NCI-H526 treated with DMSO at 0.1 percent for 48 hours (cell line): ENCODE results near the gene SLC66A2.
"Not testable (repeated sequence)": the region's sequence is repeated elsewhere in the genome, so short reads cannot be mapped to it uniquely, and the experiment has no call there.

Experiments
- DNase-seq: peaks from one replicate; lab custom pipeline; 2025; lab: John Stamatoyannopoulos, UW

The SLC66A2 gene

GRCh38 chr18:79878741-79879378 is 72.6 kb downstream of the SLC66A2 start:
- no peak for DNase-seq

GRCh38 chr18:79878246-79878645 is 73.2 kb downstream of the SLC66A2 start:
- not testable (repeated sequence) for DNase-seq

GRCh38 chr18:79877163-79878091 is 74.0 kb downstream of the SLC66A2 start:
- no peak for DNase-seq

DNA sequence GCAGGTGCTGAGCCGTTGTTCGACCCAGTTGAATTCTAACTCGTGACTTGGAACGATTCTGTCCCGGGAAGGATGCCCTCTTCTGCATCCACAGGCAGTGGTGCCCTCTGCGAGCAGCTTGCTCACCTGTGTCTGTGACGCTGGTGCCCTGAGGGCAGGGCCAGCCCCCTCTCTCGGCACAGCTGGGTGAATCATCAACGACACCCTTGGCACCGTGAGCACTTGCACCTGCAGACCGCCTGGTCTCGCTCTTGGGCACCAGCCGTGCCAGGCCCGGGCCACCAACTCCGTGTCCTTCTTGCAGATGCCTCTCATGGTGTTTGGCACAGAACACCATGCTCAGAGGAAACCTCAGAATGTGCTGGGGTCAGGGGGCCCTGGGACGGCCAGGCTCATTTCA is 75.0 kb downstream of the SLC66A2 start:
- DNase-seq: no peak

DNA sequence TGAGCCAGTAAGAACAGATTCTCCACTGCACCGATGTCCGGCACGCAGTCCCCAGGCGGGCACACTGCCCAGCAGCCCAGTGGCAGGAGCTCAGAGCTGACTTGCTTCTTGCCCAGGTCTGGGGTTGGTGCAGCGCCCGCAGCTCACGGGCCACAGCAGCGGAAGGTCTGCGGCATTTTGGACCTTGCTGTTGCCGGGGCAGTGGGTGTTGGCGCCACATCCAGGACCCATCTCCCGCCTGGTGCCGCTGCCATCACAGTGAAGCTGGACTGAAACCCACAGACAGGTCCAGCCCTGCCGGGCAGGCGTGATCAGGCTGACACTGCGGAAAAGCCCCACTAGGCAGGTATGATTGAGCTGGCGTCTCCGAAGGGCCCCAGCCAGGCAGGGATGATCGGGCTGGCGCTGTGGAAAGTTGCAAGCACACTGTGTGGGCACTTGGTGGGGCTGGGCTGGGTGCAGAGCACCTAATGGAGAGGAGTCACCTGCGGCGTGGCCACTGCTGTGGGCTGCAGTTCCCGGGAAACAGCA is 75.5 kb downstream of the SLC66A2 start:
- no peak for DNase-seq

DNA sequence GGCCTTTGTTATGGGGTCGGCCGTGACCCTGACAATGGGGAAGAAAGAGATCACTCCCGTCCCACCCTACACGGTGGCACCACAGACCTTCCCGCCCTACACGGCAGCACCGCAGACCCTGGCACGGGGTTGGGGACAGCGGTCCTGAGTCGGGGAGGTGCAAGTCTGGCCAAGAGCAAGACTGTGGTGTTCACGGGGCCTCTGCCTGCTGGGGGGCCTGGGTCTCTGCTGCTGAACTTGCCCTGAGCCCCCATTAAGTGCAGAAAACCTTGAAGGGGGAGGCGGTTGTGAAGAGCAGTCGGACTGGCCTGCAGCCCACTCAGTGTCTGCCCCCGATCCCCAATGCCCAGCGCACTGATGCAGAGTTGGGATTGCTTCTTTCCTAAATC is 75.9 kb downstream of the SLC66A2 start:
- DNase-seq: no peak

GRCh38 chr18:79874553-79875530 is 76.6 kb downstream of the SLC66A2 start:
- DNase-seq: no peak

- no peak for DNase-seq
These were observed 77.9 kb downstream of the SLC66A2 start for GRCh38 chr18:79873449-79874110.

DNA sequence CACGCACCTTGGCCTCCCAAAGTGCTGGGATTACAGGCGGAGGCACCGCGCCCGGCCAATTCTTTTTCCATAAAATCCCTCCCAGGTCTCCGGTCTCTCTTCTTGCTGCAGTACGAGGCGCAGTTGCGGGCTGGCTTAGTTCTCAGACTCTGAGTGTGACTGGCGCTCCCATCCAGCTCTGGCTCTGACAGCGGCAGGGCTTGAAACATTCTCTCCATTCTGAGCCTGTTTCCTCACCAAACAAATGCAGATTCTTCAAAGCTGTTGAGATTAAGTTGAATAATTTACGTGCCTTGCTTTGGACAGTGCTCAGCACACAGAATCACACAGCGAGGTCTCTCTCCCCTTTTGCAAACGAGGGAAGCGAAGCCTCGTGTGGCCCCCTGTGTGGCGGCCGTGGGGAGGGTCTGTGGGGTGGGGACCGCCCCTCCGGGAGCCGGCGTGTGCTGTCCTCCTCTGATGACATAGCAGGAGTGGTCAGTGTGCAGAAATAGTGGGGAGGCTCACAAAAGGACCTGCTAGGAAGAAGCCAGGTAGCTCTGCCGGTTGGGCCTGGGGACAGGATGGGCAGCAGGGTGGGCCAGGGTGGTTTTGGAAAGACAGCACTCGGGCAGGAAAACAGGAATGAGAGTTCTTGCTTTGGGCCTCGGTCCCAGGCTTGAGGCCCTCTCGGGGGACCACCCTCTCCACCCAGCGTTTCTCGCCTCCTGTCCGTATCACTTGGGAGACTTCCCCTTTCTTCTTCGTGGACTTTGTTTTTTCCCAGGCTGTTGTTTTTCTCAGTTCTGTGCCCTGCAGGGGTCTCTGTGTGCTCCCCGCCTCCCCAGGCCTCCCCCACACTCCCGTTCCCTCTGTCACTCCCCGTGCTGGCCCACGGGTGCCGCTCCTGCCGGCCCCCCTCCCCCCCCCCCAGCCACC is 78.7 kb downstream of the SLC66A2 start:
- DNase-seq: no peak

- DNase-seq: no peak
These were observed 79.9 kb downstream of the SLC66A2 start for GRCh38 chr18:79871481-79872091.

DNA sequence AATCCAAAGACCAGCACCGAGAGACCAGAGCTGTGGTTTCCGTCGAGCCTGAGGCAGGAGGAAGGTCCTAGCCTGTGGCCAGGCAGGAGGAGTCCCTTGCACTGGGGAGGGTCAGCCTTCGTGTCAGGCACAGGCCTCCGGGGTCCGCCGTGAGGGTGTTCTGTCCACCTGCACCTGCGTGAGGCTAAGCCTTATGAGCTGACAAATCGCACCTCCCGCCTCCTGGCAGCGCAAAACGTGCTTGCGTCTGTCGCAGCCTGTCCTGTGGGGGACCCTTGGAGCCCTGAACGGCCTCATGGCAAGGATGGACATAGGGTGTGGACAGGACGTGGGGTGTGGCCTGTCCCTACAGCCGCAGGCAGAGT is 80.4 kb downstream of the SLC66A2 start:
- no peak for DNase-seq

DNA sequence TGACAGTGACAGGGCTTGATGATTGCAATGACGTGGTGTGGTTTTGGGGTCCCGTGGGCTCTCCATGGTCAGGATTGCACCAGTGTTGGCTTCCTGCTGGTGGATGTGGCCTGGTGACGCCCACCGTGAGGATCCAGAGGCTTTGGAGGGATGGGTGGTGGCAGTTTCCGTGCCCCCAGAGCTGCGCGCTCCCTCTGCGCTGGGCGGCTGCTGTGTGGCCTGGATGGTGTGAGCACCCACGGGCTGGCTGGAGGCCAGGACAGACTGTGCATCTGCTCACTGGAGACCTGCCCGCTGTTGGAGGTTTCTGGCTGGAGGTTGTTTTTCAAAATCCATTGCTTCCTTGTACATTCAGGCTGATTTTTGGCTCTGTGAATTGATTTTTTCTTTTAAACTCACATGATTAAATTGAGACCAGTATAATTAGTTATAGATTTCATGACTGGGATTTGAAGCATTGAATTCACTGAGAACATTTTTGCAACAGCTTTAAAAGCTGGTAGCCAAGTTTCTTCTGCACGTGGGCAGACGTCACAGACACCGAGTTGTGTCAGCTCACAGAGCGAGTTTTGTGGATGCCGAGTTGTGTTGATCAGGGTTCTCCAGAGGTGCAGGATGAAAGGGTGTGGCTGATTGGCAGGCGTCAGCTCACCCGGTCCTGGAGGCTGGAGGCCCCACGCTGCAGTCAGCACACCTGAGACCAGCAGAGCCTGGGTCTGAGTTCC is 81.0 kb downstream of the SLC66A2 start:
- no peak for DNase-seq

DNA sequence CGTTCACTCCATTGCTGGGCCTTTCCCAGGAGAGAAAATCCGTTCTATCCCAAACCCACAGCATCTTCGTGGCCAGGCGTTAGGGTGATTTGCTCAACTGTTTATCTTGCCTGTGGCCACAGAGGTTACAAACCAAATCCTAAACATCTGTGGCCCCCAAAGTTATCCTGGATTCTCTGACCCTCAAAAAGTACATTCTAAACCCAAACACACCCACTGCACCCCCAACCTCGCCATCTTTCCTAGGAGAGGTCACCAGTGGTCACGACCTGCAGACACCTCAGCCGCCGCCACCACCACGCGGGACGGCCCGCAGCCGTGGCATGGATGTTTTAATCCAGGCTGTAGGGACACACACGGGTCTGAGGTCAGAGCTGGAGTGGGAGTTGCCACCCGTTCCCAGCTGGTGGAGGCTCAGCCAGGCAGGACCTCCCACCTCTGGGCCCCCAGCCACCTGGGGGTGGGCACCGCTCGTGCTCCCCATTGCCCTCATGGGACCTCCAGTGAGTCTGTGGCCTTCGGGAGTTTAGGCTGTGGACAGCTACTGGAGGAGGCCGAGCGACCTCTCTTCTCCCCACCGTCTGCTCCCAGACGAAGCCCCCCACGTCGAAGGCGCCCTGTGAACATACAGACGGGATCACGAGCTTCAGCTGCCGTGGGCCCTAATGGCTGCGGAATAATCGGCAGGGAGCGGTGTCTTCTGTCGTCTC is 81.7 kb downstream of the SLC66A2 start:
- no peak for DNase-seq

- no peak for DNase-seq
These were observed 82.5 kb downstream of the SLC66A2 start for GRCh38 chr18:79868811-79869541.

DNA sequence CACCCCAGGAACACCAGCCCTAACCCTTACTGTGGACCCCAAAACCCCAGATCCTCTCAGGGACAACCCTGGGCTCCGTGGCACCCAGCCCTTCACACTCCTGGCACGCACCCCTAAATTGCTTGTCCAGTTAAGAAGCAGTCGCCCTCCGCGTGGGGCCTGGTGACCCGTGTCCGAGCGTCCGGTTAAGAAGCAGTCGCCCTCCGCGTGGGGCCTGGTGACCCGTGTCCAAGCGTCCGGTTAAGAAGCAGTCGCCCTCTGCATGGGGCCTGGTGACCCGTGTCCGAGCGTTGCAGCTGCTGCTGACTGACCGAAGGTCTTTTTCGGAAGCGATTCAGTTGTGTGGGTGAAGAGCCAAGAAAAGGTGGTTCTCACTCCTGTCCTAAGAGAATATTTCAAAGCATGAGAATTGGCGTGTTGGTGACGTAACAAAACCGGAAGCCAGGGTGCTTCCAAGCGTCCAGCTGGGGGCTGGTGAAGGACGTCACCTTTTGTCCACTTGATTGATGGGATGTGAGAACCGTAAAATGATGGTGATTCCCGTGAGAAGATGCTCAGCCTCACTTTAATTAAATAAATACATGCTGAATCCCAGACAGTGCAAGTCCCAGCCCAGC is 83.2 kb downstream of the SLC66A2 start:
- DNase-seq: no peak

DNA sequence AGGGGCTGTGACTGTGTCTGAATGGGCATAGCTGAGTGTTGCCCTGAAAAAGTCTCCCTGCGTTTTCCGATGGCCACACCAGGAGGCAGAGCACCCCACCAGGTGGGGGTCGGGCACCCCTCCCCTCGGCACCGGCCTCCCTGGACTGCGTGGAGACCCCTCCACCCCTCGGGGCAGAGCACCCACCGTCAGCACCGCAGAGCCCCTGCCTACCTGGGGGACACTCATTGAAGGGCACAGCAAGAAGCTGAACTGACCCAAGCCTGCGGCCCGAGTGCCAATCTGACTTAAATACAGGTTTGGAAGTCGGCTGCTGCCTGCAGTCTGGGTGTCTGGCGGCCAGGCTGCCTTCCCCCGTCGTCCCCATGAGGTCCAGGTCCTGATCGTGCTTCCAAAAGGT is 83.8 kb downstream of the SLC66A2 start:
- no peak for DNase-seq

- no peak for DNase-seq
These were observed 84.4 kb downstream of the SLC66A2 start for GRCh38 chr18:79866889-79867574.
